ENCODE results near the gene INTS6L. TPM values are rescaled to one million over a fixed set of nuclear protein-coding genes. Genes with fewer than 3 reads are reported as not detected.

Gene INTS6L, protein sequence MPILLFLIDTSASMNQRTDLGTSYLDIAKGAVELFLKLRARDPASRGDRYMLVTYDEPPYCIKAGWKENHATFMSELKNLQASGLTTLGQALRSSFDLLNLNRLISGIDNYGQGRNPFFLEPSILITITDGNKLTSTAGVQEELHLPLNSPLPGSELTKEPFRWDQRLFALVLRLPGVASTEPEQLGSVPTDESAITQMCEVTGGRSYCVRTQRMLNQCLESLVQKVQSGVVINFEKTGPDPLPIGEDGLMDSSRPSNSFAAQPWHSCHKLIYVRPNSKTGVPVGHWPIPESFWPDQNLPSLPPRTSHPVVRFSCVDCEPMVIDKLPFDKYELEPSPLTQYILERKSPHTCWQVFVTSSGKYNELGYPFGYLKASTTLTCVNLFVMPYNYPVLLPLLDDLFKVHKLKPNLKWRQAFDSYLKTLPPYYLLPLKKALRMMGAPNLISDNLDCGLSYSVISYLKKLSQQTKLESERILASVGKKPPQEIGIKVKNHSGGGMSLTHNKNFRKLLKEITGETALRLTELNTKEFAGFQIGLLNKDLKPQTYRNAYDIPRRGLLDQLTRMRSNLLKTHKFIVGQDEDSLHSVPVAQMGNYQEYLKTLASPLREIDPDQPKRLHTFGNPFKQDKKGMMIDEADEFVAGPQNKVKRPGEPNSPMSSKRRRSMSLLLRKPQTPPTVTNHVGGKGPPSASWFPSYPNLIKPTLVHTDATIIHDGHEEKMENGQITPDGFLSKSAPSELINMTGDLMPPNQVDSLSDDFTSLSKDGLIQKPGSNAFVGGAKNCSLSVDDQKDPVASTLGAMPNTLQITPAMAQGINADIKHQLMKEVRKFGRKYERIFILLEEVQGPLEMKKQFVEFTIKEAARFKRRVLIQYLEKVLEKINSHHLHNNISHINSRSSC
- total RNA-seq = 10 to 100 TPM; 19.9 to 21.0 TPM

DNA sequence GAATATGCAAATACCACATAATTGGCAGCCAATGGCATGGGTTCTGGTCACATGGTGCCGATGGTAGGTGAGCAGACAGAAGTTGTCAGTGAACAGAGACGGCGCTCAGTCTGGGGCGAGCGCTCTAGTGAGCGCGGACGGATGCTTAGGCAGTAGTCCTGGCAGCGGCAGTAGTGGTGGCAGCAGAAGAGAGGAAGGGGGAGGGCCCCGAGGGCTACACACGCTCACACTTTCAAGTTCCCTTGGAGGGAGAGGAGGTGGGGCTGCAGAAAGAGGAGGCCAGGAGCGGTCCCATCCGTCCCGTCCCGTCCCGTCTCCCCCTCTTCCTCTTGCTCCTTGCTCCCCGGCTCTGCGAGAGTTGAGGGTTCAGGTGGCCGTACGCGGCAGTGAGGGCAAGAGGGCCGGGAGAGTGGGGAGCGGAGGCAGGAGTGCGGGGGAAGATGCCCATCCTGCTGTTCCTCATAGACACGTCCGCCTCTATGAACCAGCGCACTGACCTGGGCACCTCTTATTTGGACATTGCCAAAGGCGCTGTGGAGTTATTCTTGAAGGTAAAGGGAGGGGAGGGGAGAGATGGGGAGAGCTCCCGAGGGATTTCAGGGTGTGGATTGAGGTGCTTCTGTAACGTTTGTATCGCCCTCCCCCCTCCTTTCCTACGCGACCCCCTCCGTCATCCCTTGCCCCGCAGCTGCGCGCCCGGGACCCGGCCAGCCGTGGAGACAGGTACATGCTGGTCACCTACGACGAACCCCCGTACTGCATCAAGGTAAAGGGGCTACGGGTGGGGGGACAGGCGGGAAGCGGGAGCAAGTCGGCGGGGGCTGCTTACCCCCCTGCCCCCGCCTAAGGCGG is at the start of gene INTS6L:
TSS of gene INTS6L (plus strand) at position 108 of the 852 bp plus-strand sequence. CDS start at position 441, 333 bp downstream.
- DNase-seq (peak; percentile 89), ATAC-seq (peak; percentile 76)
- peak within 1 kb of the TSS; percentile 99 for H3K27ac Mint-ChIP-seq
- peak within 1 kb of the TSS; percentile 96 for H3K4me3 Mint-ChIP-seq
- H3K36me3 Mint-ChIP-seq (ENCODE audit: low read depth) = peaks cover 12% of the 10 kb centered on the region
- peaks cover 30% of the 10 kb centered on the region for H3K4me1 Mint-ChIP-seq (ENCODE audit: low read depth)
- intact Hi-C loops (cut with micrococcal nuclease) = no loop called here
- no peaks in the 10 kb centered on the region for H3K27me3 Mint-ChIP-seq
- ChIA-PET POLR2A (interaction anchor here (1.7 kb wide), 2 partner anchors 16 to 18 kb away, joined by 4 to 7 read pairs; no protein-coding TSS in a partner anchor), CTCF (no interaction called here)
- H3K9me3 Mint-ChIP-seq = no peaks in the 10 kb centered on the region
- TF ChIP-seq, protein P1, sequence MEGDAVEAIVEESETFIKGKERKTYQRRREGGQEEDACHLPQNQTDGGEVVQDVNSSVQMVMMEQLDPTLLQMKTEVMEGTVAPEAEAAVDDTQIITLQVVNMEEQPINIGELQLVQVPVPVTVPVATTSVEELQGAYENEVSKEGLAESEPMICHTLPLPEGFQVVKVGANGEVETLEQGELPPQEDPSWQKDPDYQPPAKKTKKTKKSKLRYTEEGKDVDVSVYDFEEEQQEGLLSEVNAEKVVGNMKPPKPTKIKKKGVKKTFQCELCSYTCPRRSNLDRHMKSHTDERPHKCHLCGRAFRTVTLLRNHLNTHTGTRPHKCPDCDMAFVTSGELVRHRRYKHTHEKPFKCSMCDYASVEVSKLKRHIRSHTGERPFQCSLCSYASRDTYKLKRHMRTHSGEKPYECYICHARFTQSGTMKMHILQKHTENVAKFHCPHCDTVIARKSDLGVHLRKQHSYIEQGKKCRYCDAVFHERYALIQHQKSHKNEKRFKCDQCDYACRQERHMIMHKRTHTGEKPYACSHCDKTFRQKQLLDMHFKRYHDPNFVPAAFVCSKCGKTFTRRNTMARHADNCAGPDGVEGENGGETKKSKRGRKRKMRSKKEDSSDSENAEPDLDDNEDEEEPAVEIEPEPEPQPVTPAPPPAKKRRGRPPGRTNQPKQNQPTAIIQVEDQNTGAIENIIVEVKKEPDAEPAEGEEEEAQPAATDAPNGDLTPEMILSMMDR (IDR thresholded peaks at IDR 0.05) = no peak

DNA sequence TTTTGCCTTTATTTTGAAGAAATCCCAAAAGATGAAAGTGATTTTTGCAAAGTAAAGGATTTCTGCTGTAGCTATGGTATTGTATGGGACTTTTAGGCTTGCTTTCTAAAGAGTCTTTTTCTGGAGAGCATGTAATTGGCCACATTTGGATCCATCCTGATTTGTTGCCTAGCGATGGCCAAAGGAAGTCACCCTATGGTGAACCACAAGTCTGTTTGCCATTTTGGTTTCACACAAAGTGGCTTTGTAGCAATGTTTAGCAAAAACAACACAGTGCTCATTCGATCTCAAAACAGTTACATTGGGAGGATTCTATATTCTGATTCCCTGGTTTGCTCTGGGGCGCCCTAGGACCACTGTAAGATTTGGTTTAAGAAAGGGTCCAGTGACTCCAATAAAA is 44.1 kb upstream of the INTS6L start:
- DNase-seq = no peak
- Mint-ChIP-seq H3K4me1 (ENCODE audit: low read depth) (no peaks in the 10 kb centered on the region), H3K9me3 (no peaks in the 10 kb centered on the region), H3K36me3 (ENCODE audit: low read depth) (no peaks in the 10 kb centered on the region), H3K27me3 (peaks cover 1% of the 10 kb centered on the region), H3K27ac (no peak overlapping the region), H3K4me3 (no peak overlapping the region)
- TF ChIP-seq, protein P1 (IDR thresholded peaks at IDR 0.05) = no peak
- POLR2A ChIA-PET = no interaction called here
- CTCF ChIA-PET = interaction anchor here (1.8 kb wide), 1 partner anchor 269 kb away, joined by 4 read pairs; no protein-coding TSS in a partner anchor
- ATAC-seq = no peak
- intact Hi-C loops (cut with micrococcal nuclease) = no loop called here

DNA sequence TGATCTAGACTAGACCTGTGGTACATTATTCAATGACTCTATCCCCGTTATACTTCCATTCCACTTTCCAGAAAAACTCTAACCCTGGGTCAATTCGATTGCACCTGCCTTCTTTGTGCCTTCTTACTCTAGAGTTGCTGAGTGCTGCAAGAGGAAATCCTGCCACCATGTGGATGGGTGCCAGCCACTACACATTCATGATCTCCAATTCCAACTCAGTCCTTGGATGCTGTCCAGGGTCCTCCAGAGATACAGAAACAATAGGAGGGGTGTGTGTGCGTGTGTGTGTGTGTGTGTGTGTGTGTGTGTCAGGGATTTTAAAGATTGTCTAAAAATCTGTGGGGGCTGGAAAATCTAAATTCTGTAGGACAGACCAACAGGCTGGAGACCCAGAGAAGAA is 42.9 kb upstream of the INTS6L start:
- H3K27me3 Mint-ChIP-seq = peaks cover 1% of the 10 kb centered on the region
- no peak overlapping the region for H3K4me3 Mint-ChIP-seq
- H3K4me1 Mint-ChIP-seq (ENCODE audit: low read depth) = no peaks in the 10 kb centered on the region
- TF ChIP-seq, protein P1 (IDR thresholded peaks at IDR 0.05) = peak; percentile 26
- ChIA-PET POLR2A (no interaction called here), CTCF (no interaction called here)
- no peaks in the 10 kb centered on the region for H3K9me3 Mint-ChIP-seq
- no peak overlapping the region for H3K27ac Mint-ChIP-seq
- intact Hi-C loops (cut with micrococcal nuclease) = no loop called here
- DNase-seq = peak; percentile 59
- ATAC-seq = peak; percentile 73
- H3K36me3 Mint-ChIP-seq (ENCODE audit: low read depth) = no peaks in the 10 kb centered on the region

DNA sequence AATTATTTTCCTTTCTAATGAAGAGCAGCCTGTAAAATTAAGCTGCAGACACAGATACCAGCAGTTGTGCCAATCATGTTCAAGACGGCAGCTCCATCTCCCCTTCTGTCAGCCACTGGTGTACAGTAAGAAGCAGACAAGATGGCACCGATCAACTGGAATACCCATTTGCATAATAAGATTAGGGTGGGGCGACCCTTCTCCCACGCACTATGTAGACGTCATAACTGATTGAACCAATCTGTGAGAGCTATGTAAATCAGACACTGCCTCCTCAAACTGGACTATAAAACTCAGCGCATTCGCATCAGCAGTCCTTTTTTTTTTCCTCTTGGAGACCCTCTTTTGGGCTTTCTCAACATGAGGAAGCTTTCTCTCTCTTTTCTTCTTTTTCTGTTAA is 40.4 kb upstream of the INTS6L start:
- ChIA-PET POLR2A (no interaction called here), CTCF (interaction anchor here (1.0 to 1.1 kb wide), 2 partner anchors 16 to 274 kb away, joined by 3 read pairs; no protein-coding TSS in a partner anchor)
- intact Hi-C loops (cut with micrococcal nuclease) = loop anchor here (5.0 kb wide), 1 partner anchor 117 kb away; no protein-coding TSS in a partner anchor
- no peak for DNase-seq
- Mint-ChIP-seq H3K36me3 (ENCODE audit: low read depth) (no peaks in the 10 kb centered on the region), H3K4me1 (ENCODE audit: low read depth) (no peaks in the 10 kb centered on the region), H3K27me3 (peaks cover 1% of the 10 kb centered on the region), H3K9me3 (no peaks in the 10 kb centered on the region), H3K4me3 (no peak overlapping the region), H3K27ac (no peak overlapping the region)
- no peak for ATAC-seq
- TF ChIP-seq, protein P1 (IDR thresholded peaks at IDR 0.05) = no peak
